Heart left ventricle (tissue), 13 donors: Measurements from ENCODE around the gene KRTAP23-1.

ENCODE experiments used
- POLR2A ChIP-seq, 2 donors: fragments of 450-650 bp; IDR thresholded peaks; one replicate each; pipeline ENCODE4 v1.6.1; 2017; ENCODE audit warnings: antibody characterized with exemption in 2 of 2, mild to moderate bottlenecking in 2 of 2, moderate library complexity in 2 of 2
- TF ChIP-seq, protein P1 (sequence below), 12 donors: fragments of 200-600 bp; sonication (generic) in 4 of 12; IDR thresholded peaks; one replicate each; pipeline versions ENCODE4 v1.5.0 to v1.8.0; 2018 to 2022; ENCODE audit warnings: antibody characterized with exemption in 12 of 12, mild to moderate bottlenecking in 5 of 12
- donor health status: ischemic (EF 13 %, LVEDD 7.1; RV severe dilation, severe dysfunction).
- donor health status: DM: no; HTN: yes; CAD: no.
- donor health status: DM: no; HTN: no; CAD: no.
- donor health status: ischemic (EF 25% LVEDD 6.9; RV normal size, moderate dysfunction).
- donor health status: ischemic (EF 25% LVEDD 5.7; RV mildly dilated, moderate dysfunction).
- donor health status: ischemic (EF 35%, LVEDD 5.7; RV mildly dilated, moderate dysfunction).
- donor health status: nonischemic (EF 11% LVEDD 7.7; RV severe dilation, severe dysfunction).
- donor health status: DM: yes; HTN: yes; CAD: no.
- donor health status: PGD.
- donor health status: ischemic (EF 29% LVEDD 5.4; RV normal size, mild dysfunction).
- donor health status: nonischemic (EF 23%, LVEDD 6.1; RV moderate dilation, normal function).

- TF ChIP-seq, protein P1, sequence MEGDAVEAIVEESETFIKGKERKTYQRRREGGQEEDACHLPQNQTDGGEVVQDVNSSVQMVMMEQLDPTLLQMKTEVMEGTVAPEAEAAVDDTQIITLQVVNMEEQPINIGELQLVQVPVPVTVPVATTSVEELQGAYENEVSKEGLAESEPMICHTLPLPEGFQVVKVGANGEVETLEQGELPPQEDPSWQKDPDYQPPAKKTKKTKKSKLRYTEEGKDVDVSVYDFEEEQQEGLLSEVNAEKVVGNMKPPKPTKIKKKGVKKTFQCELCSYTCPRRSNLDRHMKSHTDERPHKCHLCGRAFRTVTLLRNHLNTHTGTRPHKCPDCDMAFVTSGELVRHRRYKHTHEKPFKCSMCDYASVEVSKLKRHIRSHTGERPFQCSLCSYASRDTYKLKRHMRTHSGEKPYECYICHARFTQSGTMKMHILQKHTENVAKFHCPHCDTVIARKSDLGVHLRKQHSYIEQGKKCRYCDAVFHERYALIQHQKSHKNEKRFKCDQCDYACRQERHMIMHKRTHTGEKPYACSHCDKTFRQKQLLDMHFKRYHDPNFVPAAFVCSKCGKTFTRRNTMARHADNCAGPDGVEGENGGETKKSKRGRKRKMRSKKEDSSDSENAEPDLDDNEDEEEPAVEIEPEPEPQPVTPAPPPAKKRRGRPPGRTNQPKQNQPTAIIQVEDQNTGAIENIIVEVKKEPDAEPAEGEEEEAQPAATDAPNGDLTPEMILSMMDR (IDR thresholded peaks at IDR 0.05), result no peak
- TF ChIP-seq POLR2A (IDR thresholded peaks at IDR 0.05), result no peak
Measured at GRCh38 chr21:30333736-30334135, 14.7 kb downstream of the KRTAP23-1 start.
